Right cardiac atrium (tissue), 5 donors: ENCODE data around the gene C2orf74. TPM values are rescaled to one million over a fixed set of nuclear protein-coding genes. Genes with fewer than 3 reads are reported as not detected.
A peak's percentile ranks its signal among the peaks of the same experiment; 100 is the strongest.

ENCODE experiments used
- ATAC-seq, 2 donors: fragments of 200-7000 bp; cut with Tn5 transposase; one replicate each; pipeline versions ENCODE4 v1.8.0 to v1.9.1; 2020; ENCODE audit warnings: moderate library complexity in 2 of 2, mild to moderate bottlenecking in 1 of 2
- DNase-seq, 3 donors: peaks; one replicate each; pipeline ENCODE4 v3.0.0-alpha.2; 2020
- H3K27ac ChIP-seq: one replicate; pipeline ENCODE4 v1.5.1; 2013; ENCODE audit warnings: mild to moderate bottlenecking, low read length, control low read depth, moderate library complexity
- H3K27me3 ChIP-seq: one replicate; pipeline ENCODE4 v1.6.1; 2013; ENCODE audit not compliant: control insufficient read depth, insufficient read depth
- H3K4me1 ChIP-seq: one replicate; pipeline ENCODE4 v1.6.1; 2013; ENCODE audit warnings: low read length; ENCODE audit not compliant: control insufficient read depth, insufficient read depth
- H3K4me3 ChIP-seq: one replicate; pipeline ENCODE4 v1.5.1; 2013; ENCODE audit warnings: low read length, control low read depth
- H3K9me3 ChIP-seq: one replicate; pipeline ENCODE4 v1.6.1; 2013; ENCODE audit warnings: low read length; ENCODE audit not compliant: control insufficient read depth
- WGBS: extraction: QIAGEN DNeasy Blood & Tissue Kit; methylation state at CpG from one replicate; pipeline ENCODE4 v1.1.7; 2013; 5-methylcytosine and 5-hydroxymethylcytosine counted together
- intact Hi-C, 4 donors: fragments of 100-400 bp; cut with DNase I; formaldehyde crosslinking; loops; one replicate each; pipeline versions ENCODE4 v1.11.0 to v1.14.0; 2022 to 2023
- polyA plus RNA-seq: library from polyadenylated mRNA; stranded (reverse); fragments of 200-250 nt; gene quantifications from one replicate; pipeline ENCODE4 v1.2.3, GENCODE V29; 2013
- total RNA-seq, 4 donors: library from RNA; stranded (reverse); fragmentation: NEBNext Ultra II Directional; extraction: Animal tissue kit (Norgen Biotek cat#: 25700); gene quantifications; one replicate each; pipeline ENCODE4 v1.2.1, GENCODE V29; 2021
- donor health status: healthy with polysubstance abuse.
- donor health status: DM: no; HTN: yes; CAD: no.
- donor health status: DM: no; HTN: no; CAD: no.
- donor health status: DM: no; HTN: yes; CAD: no; lungs with severe emphysema.
- donor health status: DM: yes; HTN: yes; CAD: no.

Gene C2orf74
- total and polyA plus RNA-seq, 5 donors: 14.5 to 63.3 (median 24.2) TPM

DNA sequence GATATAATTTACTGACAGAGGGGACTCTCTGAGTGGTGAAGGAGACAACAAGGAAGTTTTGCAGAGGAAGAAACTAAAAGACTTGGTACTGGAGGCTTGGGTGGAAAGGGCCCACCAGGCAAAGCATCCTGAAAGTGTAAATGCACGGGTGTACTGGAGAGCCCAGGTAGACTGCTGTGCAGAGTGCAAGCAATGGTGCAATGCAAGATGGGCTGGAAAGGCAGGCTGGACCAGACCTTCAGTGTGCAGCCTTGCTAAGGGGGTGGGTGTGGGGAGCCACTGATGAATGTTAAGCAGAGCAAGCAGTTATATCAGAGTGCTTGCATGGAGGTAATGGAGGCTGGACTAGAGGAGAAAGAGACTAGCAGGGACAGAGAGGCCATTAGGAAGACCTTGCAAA, 10.7 kb downstream of the C2orf74 start:
- H3K4me3 ChIP-seq: no peak overlapping the region
- H3K4me1 ChIP-seq: peaks cover 3% of the 10 kb centered on the region
- H3K27ac ChIP-seq: no peak overlapping the region
- intact Hi-C loops: no loop called here
- WGBS: 82% methylated on average over 1 of the region's 1 CpG
- H3K9me3 ChIP-seq: no peaks in the 10 kb centered on the region
- ATAC-seq (no peak), DNase-seq (no peak)
- no peaks in the 10 kb centered on the region for H3K27me3 ChIP-seq

- WGBS: 65% methylated on average over 4 of the region's 4 CpGs
- H3K4me1 ChIP-seq: peaks cover 3% of the 10 kb centered on the region
- intact Hi-C loops: no loop called here
- DNase-seq: no peak
- no peaks in the 10 kb centered on the region for H3K27me3 ChIP-seq
- no peak overlapping the region for H3K4me3 ChIP-seq
- no peak overlapping the region for H3K27ac ChIP-seq
- H3K9me3 ChIP-seq: no peaks in the 10 kb centered on the region
- ATAC-seq: no peak
These were observed 11.1 kb downstream of the C2orf74 start for GRCh38 chr2:61173116-61173515.

DNA sequence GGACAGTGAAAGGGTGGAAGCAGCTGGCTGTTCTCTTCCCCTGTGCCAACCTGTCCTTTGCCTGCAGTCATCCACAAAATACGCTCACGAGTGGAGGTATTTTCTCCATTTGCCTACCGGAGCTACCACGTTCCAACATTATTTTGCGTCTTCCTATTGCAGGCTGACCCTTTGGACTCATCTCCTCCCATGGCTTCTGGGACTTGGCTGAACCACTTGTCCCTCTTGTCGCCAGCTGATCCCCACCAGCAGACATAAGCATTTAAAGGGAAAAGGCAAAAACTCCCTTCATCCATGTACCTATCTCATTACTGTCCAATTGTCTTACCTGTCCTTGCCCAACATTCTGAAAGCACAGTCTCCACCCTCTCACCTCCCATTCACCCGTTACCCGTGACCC, 13.0 kb downstream of the C2orf74 start:
- H3K9me3 ChIP-seq: no peaks in the 10 kb centered on the region
- H3K4me1 ChIP-seq: peaks cover 13% of the 10 kb centered on the region
- DNase-seq (no peak), ATAC-seq (no peak)
- H3K27ac ChIP-seq: no peak overlapping the region
- H3K27me3 ChIP-seq: no peaks in the 10 kb centered on the region
- no peak overlapping the region for H3K4me3 ChIP-seq
- intact Hi-C loops: no loop called here
- 85% methylated on average over 8 of the region's 8 CpGs for WGBS

DNA sequence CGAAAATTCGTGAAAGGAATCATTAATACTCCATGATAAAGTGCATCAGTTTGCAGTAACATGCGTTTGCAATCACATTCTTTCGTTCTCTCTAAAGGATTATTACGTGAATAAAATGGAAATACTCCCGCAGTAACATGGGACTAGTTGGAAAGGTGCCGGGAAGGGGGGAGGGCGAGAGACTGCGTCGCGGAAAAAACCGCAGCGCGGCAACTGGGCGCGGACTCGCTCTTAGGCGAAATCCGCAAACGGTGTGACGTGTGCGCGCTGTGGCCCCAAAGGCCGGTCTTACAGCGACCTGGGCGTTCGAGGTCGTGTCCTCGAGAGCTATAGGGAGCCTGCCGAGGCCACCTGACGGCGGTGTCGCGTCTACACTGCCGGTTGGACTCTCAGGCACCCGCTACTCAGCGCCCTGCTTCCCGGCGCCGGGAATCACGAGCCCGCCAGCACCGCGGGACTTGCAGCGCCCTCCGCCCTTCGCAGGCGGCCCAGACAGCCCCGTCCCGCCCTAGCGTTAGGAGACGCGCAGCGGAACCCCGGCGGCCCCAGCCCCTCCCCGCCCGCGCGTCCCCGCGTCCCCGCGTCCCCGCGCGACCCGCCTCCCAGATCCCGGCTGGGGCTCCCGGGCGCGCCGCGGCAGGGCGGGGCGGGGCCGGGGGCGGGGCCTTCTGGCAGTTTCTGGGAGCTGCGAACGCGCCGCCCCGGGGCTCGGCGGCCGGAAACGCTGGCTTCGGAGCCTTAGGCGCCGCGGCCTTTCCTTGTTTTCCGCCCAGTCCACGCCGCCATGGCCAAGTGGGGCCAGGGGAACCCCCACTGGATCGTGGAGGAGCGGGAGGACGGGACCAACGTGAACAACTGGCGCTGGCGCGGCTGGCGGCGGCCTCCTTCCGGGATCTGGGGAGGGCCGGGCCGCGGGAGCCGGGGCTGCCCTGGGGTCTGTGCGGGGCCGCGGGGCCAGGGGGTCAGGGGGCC, 15.1 kb downstream of the C2orf74 start:
- Histone ChIP-seq H3K9me3 (no peaks in the 10 kb centered on the region), H3K27ac (peak overlapping the region; percentile 99), H3K27me3 (no peaks in the 10 kb centered on the region), H3K4me3 (peak overlapping the region; percentile 84), H3K4me1 (peaks cover 20% of the 10 kb centered on the region)
- ATAC-seq (peak; percentile 94), DNase-seq (peak; percentile 96 to 99 (median 98))
- under 1% methylated on average over 111 of the region's 111 CpGs for WGBS
- intact Hi-C loops: no loop called here

DNA sequence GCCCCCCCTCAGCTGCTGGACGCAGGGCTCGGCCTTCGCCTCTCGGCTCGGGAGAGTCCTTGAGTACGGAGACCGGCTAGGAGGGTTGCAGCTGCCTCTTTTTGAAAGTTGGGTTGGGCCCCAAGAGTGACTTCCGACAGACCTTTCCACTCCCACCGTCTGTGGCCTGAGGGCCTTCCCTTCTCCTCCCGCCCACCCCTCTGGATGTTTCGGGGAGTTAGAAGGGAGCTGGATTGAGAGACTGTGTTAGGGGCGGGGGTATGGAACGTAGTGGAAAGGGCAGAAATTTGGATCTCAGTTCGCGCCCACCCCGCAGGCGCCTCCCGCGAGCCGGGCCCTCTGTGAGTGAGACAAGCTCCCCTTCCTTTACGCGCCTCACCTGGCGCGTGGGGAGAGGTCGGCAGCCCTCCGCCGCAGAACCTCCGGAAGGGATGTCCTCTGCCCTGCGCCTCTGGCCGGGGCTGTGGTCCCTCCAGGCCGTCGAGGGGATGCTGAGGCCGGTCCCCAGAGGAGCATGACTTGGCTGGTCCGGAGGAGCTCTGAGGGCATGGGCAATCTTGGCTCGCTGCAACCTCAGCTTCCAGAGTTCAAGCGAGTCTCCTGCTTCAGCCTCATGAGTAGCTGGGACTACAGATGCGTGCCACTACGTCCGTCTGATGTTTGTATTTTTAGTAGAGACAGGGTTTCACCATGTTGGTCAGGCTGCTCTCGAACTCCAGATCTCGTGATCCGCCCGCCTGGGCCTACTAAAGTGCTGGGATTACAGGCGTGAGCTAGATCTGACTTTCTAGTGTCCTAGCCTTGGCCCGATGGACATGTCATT, 15.9 kb downstream of the C2orf74 start:
- Histone ChIP-seq H3K9me3 (no peaks in the 10 kb centered on the region), H3K4me1 (peaks cover 18% of the 10 kb centered on the region), H3K4me3 (peak overlapping the region; percentile 84), H3K27ac (peak overlapping the region; percentile 96), H3K27me3 (no peaks in the 10 kb centered on the region)
- ATAC-seq: peak; percentile 0 to 2
- DNase-seq: peak; percentile 40 to 74 (median 69)
- 16% methylated on average over 44 of the region's 45 CpGs for WGBS
- intact Hi-C loops: no loop called here

DNA sequence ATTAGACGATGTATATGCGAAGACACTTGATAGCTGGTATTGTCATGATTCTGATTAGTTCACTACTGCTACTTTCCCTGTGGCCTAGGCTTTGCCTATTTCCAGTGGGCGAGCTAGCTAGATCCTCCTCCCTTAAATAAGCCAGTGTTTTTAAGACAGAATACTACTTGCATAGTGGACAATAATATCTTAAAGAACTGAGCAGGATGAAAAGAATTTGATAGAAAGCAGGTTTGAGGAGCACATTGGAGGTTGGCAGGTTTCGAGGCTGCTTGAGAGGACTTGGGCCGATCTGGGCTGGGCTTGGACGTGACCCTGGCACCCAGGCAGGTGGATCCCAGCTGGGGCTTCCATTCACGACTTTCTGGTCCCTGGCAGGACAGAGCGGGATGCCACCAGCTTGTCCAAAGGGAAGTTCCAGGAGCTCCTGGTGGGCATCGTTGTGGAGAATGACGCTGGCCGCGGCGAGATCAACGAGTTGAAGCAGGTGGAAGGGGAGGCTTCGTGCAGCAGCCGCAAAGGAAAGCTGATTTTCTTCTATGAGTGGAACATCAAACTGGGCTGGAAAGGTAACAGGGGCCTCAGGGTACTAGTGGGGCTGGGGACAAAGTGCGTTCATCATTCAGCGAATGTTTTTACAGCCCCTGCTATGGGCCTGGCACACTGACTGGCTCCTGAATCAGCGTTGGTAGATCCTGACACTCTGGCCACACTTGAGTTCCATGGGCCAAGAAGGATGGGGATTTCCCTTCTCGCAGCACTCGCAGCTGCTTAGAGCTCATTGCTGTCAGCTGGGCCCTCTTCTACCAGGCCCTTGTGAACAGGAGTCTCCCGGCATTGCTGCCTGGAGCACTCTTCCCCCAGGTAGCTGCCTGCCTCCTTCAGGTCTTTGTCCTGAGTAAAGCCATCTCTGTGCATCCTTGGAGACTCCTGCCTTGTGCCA, 16.9 kb downstream of the C2orf74 start:
- WGBS: 86% methylated on average over 22 of the region's 22 CpGs
- Histone ChIP-seq H3K9me3 (no peaks in the 10 kb centered on the region), H3K27me3 (no peaks in the 10 kb centered on the region), H3K4me1 (peaks cover 17% of the 10 kb centered on the region), H3K4me3 (no peak overlapping the region), H3K27ac (no peak overlapping the region)
- intact Hi-C loops: no loop called here
- ATAC-seq: no peak
- DNase-seq: peak in 2 of 3 donors; percentile 53 to 67

DNA sequence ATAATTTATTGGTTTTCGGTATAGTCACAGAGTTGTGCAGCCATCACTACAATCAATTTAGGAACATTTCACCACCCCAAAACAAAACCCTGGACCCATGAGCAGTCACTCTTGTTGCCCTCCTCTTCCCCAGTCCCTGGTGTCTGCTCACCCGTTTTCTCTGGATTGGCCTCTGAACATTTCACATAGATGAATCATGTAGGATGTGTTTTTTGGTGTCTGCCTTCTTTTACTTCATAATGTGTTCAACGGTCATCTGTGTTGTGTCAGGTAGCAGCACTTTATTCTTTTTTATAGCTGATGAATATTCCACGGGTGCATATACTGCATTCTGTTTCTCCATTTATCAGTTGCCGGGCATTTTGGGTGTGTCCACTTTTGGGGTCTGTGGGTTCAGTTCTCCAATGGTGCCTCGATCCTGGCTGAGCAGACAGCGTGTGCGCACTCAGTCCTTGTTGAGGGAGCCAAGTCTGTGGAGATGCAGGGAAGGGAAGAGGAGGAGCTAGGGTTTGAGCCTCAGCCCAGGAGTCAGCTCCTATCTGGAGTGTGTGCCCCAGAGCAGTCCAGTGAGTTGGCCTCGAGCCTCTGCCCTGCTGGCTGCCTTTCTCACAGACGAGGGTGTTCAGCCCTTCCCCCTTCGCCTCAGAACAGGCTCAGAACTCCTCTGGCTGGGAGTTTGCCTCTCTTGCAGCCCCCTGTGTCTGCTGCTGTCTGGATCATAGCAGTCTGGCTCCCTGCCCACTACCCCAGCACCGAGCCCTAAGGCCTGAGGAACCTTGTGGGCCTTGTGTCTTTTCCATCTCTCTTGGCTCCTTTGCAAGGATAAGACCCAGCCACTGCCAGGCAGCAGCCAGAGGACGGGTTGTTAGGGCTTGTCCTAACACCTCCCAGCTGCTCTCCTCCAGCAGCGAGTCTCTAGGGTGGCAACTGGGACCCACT, 18.0 kb downstream of the C2orf74 start:
- ATAC-seq: peak; percentile 66 to 78
- no peak overlapping the region for H3K4me3 ChIP-seq
- no peaks in the 10 kb centered on the region for H3K9me3 ChIP-seq
- H3K4me1 ChIP-seq: peaks cover 17% of the 10 kb centered on the region
- no peaks in the 10 kb centered on the region for H3K27me3 ChIP-seq
- H3K27ac ChIP-seq: peak overlapping the region; percentile 31
- DNase-seq: peak; percentile 87 to 95 (median 94)
- 35% methylated on average over 14 of the region's 14 CpGs for WGBS
- intact Hi-C loops: no loop called here

DNA sequence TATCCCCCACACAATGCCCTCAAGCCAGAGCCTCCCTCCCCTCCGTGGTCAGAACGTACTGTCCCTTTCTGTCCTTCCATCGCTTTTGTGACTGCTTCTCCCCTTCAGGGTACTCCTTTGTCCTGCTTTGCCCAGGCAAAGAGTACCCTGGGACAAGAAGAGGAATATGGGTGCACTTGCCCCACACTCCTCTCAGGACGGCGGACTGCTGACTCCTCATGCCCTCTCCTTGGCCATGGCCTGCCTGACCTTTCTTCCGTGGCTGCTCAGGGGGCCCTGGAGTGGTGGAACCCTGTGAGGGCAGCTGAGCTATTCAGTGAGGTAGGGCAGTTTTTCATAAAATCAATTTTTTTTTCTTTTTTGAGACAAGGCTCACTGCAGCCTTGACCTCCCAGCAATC, 18.7 kb downstream of the C2orf74 start:
- peaks cover 17% of the 10 kb centered on the region for H3K4me1 ChIP-seq
- no peaks in the 10 kb centered on the region for H3K9me3 ChIP-seq
- no peaks in the 10 kb centered on the region for H3K27me3 ChIP-seq
- ATAC-seq (no peak), DNase-seq (no peak)
- intact Hi-C loops: no loop called here
- 72% methylated on average over 6 of the region's 6 CpGs for WGBS
- peak overlapping the region; percentile 31 for H3K27ac ChIP-seq
- H3K4me3 ChIP-seq: no peak overlapping the region

- Histone ChIP-seq H3K27me3 (no peaks in the 10 kb centered on the region), H3K4me3 (no peak overlapping the region), H3K27ac (peak overlapping the region; percentile 37), H3K4me1 (peaks cover 17% of the 10 kb centered on the region), H3K9me3 (no peaks in the 10 kb centered on the region)
- 56% methylated on average over 10 of the region's 10 CpGs for WGBS
- DNase-seq: no peak
- no peak for ATAC-seq
- intact Hi-C loops: no loop called here
These were observed 19.5 kb downstream of the C2orf74 start for GRCh38 chr2:61181382-61182058.
